HG03139 (cell line): ENCODE measurements around the gene S100A12.

ENCODE experiments used
- ATAC-seq: cut with Tn5 transposase; IDR thresholded peaks from one replicate; pipeline ENCODE4 v1.9.1; 2021; ENCODE audit not compliant: unreplicated experiment

S100A12 gene

GRCh38 chr1:153368495-153368894 is 6.9 kb downstream of the S100A12 start:
- ATAC-seq, result no peak

GRCh38 chr1:153367090-153367489 is 8.3 kb downstream of the S100A12 start:
- ATAC-seq, result no peak

GRCh38 chr1:153366261-153366660 is 9.2 kb downstream of the S100A12 start:
- ATAC-seq, result no peak

- no peak for ATAC-seq
Measured at GRCh38 chr1:153365696-153366095, 9.7 kb downstream of the S100A12 start.

- no peak for ATAC-seq
Measured at GRCh38 chr1:153364766-153365666, 10.4 kb downstream of the S100A12 start.

- no peak for ATAC-seq
Measured at GRCh38 chr1:153364156-153364555, 11.3 kb downstream of the S100A12 start.

GRCh38 chr1:153363641-153364040 is 11.8 kb downstream of the S100A12 start:
- no peak for ATAC-seq

- no peak for ATAC-seq
Measured at GRCh38 chr1:153362187-153362775, 13.1 kb downstream of the S100A12 start.

DNA sequence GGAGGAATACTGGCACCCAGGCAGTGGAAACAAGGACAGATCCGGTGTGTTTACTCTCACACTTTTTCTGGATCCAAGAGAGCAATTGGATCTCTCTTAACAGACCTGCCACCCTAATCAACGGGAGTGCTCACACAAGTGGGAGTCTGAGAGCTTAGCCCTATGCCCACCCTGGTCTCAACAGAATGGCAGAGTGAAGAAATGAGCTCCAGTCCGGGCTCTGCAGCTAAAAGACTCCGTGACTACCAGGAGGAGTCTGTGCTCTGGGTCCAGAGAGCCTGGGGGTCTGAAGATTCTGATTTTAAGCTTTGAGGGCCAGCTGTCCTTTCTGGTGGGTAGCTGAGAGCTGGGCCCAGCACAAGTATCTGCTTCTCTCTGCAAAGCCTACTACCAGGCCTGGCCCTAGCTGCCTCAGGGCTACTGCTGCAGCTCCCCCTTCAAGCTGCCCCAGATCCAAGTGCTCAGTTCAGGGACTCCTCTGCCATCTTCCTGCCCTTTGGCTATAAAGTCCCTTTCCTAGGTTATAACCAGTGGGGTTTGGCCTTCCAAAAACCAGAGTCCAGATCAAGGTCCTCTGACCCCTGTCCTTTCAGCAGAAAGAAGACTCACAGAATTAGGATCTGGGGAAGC is 13.8 kb downstream of the S100A12 start:
- ATAC-seq, result no peak

DNA sequence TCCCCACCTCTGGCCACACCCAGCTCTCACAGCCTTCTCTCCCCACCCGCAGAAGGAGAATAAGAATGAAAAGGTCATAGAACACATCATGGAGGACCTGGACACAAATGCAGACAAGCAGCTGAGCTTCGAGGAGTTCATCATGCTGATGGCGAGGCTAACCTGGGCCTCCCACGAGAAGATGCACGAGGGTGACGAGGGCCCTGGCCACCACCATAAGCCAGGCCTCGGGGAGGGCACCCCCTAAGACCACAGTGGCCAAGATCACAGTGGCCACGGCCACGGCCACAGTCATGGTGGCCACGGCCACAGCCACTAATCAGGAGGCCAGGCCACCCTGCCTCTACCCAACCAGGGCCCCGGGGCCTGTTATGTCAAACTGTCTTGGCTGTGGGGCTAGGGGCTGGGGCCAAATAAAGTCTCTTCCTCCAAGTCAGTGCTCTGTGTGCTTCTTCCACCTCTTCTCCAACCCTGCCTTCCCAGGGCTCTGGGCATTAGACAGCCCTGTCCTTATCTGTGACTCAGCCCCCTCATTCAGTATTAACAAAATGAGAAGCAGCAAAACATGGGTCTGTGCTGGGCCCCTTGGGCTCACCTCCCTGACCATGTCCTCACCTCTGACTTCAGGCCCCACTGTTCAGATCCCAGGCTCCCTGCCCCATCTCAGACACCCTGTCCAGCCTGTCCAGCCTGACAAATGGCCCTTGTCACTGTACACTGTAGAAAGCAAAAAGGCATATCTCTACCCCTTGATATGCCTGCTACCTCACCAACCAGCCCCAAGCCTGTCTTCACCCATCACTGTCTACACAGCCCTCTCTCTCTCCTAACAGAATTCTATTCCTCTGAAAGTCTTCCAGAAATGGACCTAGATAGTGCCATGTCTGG is 14.6 kb downstream of the S100A12 start:
- ATAC-seq, result no peak

DNA sequence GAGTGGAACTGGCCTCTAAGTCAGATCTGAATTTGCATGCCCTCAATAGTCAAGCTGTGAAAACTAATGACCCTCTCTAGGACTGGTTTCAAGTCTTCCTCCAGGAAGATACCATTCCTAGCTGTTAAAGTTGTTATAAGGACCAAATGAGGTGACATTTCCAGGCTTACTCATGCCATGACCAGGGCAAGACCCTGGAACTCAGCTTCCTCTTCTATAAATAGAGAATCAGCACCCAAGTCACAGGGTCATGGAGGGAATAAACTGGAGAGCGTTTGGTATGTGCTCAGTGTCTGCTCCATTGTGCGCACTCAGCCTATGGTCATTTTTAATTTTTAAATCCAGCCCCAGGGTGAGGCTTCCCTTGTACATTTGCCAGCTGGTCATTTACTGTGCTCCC is 15.2 kb downstream of the S100A12 start:
- no peak for ATAC-seq

- no peak for ATAC-seq
Measured at GRCh38 chr1:153359241-153359640, 16.2 kb downstream of the S100A12 start.

DNA sequence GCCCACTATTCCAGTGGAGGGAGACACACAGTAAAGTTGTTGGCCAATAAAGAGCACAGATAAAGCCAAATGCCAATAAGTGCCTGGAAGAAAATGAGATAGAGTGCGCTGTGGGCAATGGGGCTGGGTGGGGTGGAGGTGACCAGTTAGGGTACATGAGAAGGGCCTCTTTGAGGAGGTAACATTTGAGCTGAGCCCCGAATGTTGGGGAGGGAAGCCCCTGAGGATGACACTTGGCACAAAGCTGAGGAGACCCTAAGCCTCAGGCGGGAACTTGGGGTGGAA is 16.8 kb downstream of the S100A12 start:
- no peak for ATAC-seq

DNA sequence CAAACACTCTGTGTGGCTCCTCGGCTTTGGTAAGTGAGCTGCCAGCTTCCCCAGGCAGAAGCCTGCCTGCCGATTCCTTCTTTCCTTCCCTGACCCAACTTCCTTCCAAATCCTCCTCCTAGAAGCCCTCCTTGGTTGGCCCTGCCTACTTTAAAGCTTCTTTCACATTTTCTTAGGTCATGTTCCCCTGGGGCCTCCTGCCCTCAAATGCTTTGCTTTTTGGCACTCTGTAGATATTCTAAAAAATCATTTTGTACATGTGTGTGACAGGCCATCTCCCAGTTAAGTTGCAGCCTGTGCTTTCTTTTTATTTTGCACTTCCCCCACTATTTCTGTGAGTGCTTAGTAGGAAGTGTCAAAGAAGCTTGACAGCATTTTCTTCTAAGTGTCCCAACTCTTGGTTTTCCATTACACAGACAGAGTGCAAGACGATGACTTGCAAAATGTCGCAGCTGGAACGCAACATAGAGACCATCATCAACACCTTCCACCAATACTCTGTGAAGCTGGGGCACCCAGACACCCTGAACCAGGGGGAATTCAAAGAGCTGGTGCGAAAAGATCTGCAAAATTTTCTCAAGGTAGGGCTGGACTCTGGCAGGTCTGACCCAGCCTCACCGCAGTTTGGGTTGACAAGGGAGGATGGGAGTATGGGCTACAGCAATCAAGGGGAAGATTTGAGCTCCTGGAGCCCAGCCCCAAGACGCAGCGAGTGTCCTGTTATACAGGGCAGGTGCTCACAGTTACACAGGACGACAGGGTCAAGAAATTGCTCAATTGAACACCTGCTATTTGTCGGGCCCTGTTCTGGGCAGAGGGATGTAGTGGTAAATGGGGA is 17.3 kb downstream of the S100A12 start, which contains the start of gene S100A9:
S100A9 (plus strand) TSS at position 2 of the 838 bp plus-strand sequence; CDS start at position 432, 430 bp downstream.
- no peak for ATAC-seq

GRCh38 chr1:153357076-153357852 is 18.2 kb downstream of the S100A12 start:
- ATAC-seq, result no peak

GRCh38 chr1:153356392-153357075 is 18.9 kb downstream of the S100A12 start:
- no peak for ATAC-seq

GRCh38 chr1:153355445-153356071 is 19.9 kb downstream of the S100A12 start:
- no peak for ATAC-seq

GRCh38 chr1:153354515-153355193 is 20.8 kb downstream of the S100A12 start:
- no peak for ATAC-seq
